H1 (cell line): ENCODE data around the gene DEFB123. TPM values are rescaled to one million over a fixed set of nuclear protein-coding genes. Genes with fewer than 3 reads are reported as not detected.

Experiments
- CTCF ChIA-PET: fragments of 300-600 bp; sonication (Branson Sonifier 250); formaldehyde crosslinking; loops from one replicate; lab custom pipeline; 2021; ENCODE audit not compliant: partially characterized antibody; lab: Charles Lee
- POLR2A ChIA-PET: fragments of 300-600 bp; sonication (Branson Sonifier 250); formaldehyde crosslinking; loops from one replicate; lab custom pipeline; 2021; ENCODE audit warnings: inconsistent platforms; ENCODE audit not compliant: partially characterized antibody; lab: Charles Lee
- DNase-seq, 2 experiments: peaks; one replicate each; pipeline versions ENCODE4 v3.0.0 to v3.0.0-alpha.2; 2010 to 2022; ENCODE audit warnings: low spot score in 2 of 2, low read depth in 1 of 2, mixed read lengths in 1 of 2
- FAIRE-seq: peaks from 2 replicates; lab custom pipeline; 2011; peaks lifted over from hg19 to GRCh38; lab: Jason Lieb, UNC
- H2AFZ ChIP-seq: 2 replicates; pipeline ENCODE4 v1.8.1; 2012; ENCODE audit warnings: low read length, inconsistent platforms
- H2AK5ac ChIP-seq: 2 replicates; pipeline ENCODE4 v1.6.1; 2013; ENCODE audit warnings: low read depth, low read length
- H2BK120ac ChIP-seq: replicated peaks from 2 replicates; pipeline ENCODE3; 2013; ENCODE audit warnings: low read depth, low read length, inconsistent platforms
- H2BK12ac ChIP-seq: 2 replicates; pipeline ENCODE4 v1.6.1; 2013; ENCODE audit warnings: low read depth, low read length
- H2BK15ac ChIP-seq: 2 replicates; pipeline ENCODE4 v1.6.1; 2013; ENCODE audit warnings: low read length
- H2BK20ac ChIP-seq: 2 replicates; pipeline ENCODE4 v1.6.1; 2013; ENCODE audit warnings: low read length
- H2BK5ac ChIP-seq: 2 replicates; pipeline ENCODE4 v1.6.1; 2013; ENCODE audit warnings: low read depth, low read length
- H3K14ac ChIP-seq: 2 replicates; pipeline ENCODE4 v1.6.1; 2013; ENCODE audit warnings: inconsistent platforms; ENCODE audit not compliant: insufficient read length
- H3K18ac ChIP-seq: 2 replicates; pipeline ENCODE4 v1.6.1; 2013; ENCODE audit warnings: low read length; ENCODE audit errors: extremely low read depth
- H3K23ac ChIP-seq: 2 replicates; pipeline ENCODE4 v1.6.1; 2013; ENCODE audit warnings: inconsistent platforms; ENCODE audit not compliant: insufficient read length
- H3K23me2 ChIP-seq: 2 replicates; pipeline ENCODE4 v1.6.1; 2013; ENCODE audit warnings: low read depth, low read length
- H3K27ac ChIP-seq: 2 replicates; pipeline ENCODE4 v1.6.1; 2011; ENCODE audit warnings: low read depth, low read length, inconsistent platforms
- H3K27me3 ChIP-seq, 4 experiments: replicated peaks in 1 of 4; 1 replicate in 1 of 4; 2 replicates in 3 of 4; pipeline versions ENCODE4 v1.6.1 to v1.8.1; 2011 to 2013; ENCODE audit warnings: low read length in 3 of 4, mild to moderate bottlenecking in 3 of 4, inconsistent platforms in 2 of 4, mixed read lengths in 2 of 4, moderate library complexity in 1 of 4; ENCODE audit not compliant: control insufficient read depth in 3 of 4, insufficient read depth in 3 of 4; ENCODE audit errors: extremely low read depth in 1 of 4
- H3K36me3 ChIP-seq, 4 experiments: 2 replicates each; pipeline versions ENCODE4 v1.6.1 to v1.8.1; 2011 to 2013; ENCODE audit warnings: mild to moderate bottlenecking in 4 of 4, low read length in 3 of 4, moderate library complexity in 2 of 4, control low read depth in 1 of 4, inconsistent platforms in 1 of 4; ENCODE audit not compliant: insufficient read depth in 4 of 4, control insufficient read depth in 2 of 4
- H3K4ac ChIP-seq: replicated peaks from 2 replicates; pipeline ENCODE3; 2013; ENCODE audit warnings: low read length, low read depth, mixed read lengths, inconsistent platforms; ENCODE audit not compliant: insufficient read length
- H3K4me1 ChIP-seq, 4 experiments: replicated peaks in 1 of 4; 1 replicate in 1 of 4; 2 replicates in 3 of 4; pipeline versions ENCODE4 v1.6.1 to v1.8.1; 2011 to 2013; ENCODE audit warnings: low read length in 3 of 4, inconsistent platforms in 2 of 4, mixed read lengths in 1 of 4; ENCODE audit not compliant: insufficient read depth in 4 of 4, control insufficient read depth in 3 of 4
- H3K4me2 ChIP-seq, 2 experiments: 2 replicates each; pipeline versions ENCODE4 v1.6.1 to v1.8.1; 2011 to 2013; ENCODE audit warnings: low read depth in 2 of 2, low read length in 2 of 2, control low read depth in 1 of 2, inconsistent platforms in 1 of 2, mild to moderate bottlenecking in 1 of 2; ENCODE audit not compliant: insufficient read depth in 1 of 2
- H3K4me3 ChIP-seq, 4 experiments: fragments of 200-600, 300-600 bp in 1 of 4; sonication (generic), shearing (Covaris generic), sonication (Bioruptor Twin) in 1 of 4; 2 replicates each; pipeline versions ENCODE4 v1.5.1 to v1.8.1; 2011 to 2016; ENCODE audit warnings: low read length in 4 of 4, low read depth in 3 of 4, control low read depth in 2 of 4, inconsistent platforms in 2 of 4, mild to moderate bottlenecking in 2 of 4, mixed read lengths in 1 of 4, moderate library complexity in 1 of 4; ENCODE audit not compliant: insufficient read depth in 2 of 4; ENCODE audit errors: extremely low read depth in 1 of 4
- H3K56ac ChIP-seq: replicated peaks from 2 replicates; pipeline ENCODE3; 2013; ENCODE audit warnings: low read depth, mild to moderate bottlenecking, mixed read lengths, low read length, inconsistent platforms; ENCODE audit not compliant: insufficient read length
- H3K79me1 ChIP-seq: 2 replicates; pipeline ENCODE4 v1.6.1; 2013; ENCODE audit warnings: low read depth, low read length, control low read depth
- H3K79me2 ChIP-seq, 2 experiments: 2 replicates each; pipeline versions ENCODE4 v1.6.1 to v1.8.1; 2012 to 2013; ENCODE audit warnings: low read length in 2 of 2, mild to moderate bottlenecking in 2 of 2, inconsistent platforms in 1 of 2; ENCODE audit not compliant: insufficient read depth in 2 of 2, control insufficient read depth in 1 of 2
- H3K9ac ChIP-seq, 4 experiments: replicated peaks in 1 of 4; 1 replicate in 1 of 4; 2 replicates in 3 of 4; pipeline versions ENCODE4 v1.6.1 to v1.8.1; 2011 to 2013; ENCODE audit warnings: low read depth in 3 of 4, low read length in 3 of 4, control low read depth in 2 of 4, mild to moderate bottlenecking in 2 of 4, moderate library complexity in 2 of 4, inconsistent platforms in 1 of 4; ENCODE audit errors: extremely low read depth in 1 of 4
- H3K9me3 ChIP-seq, 2 experiments: 2 replicates each; pipeline versions ENCODE4 v1.6.1 to v1.8.1; 2012 to 2013; ENCODE audit warnings: mild to moderate bottlenecking in 2 of 2, moderate library complexity in 2 of 2, control low read depth in 1 of 2, inconsistent platforms in 1 of 2, low read depth in 1 of 2, low read length in 1 of 2, mixed read lengths in 1 of 2; ENCODE audit not compliant: insufficient read depth in 2 of 2
- H4K20me1 ChIP-seq, 2 experiments: replicated peaks in 1 of 2; 2 replicates each; pipeline versions ENCODE3 to v1.8.1; 2011 to 2013; ENCODE audit warnings: inconsistent platforms in 2 of 2, low read length in 2 of 2, mild to moderate bottlenecking in 1 of 2; ENCODE audit not compliant: insufficient read depth in 2 of 2, control insufficient read depth in 1 of 2
- H4K5ac ChIP-seq: 2 replicates; pipeline ENCODE4 v1.6.1; 2013; ENCODE audit warnings: low read length, low read depth, mixed read lengths, inconsistent platforms; ENCODE audit not compliant: insufficient read length
- H4K8ac ChIP-seq: 2 replicates; pipeline ENCODE4 v1.8.0; 2013; ENCODE audit warnings: mild to moderate bottlenecking, moderate library complexity, low read length, inconsistent platforms; ENCODE audit not compliant: insufficient read depth; ENCODE audit errors: extremely low read depth
- H4K91ac ChIP-seq: replicated peaks from 2 replicates; pipeline ENCODE3; 2013; ENCODE audit warnings: low read length, mixed read lengths, inconsistent platforms; ENCODE audit not compliant: insufficient read length
- ATF3 ChIP-seq: IDR thresholded peaks from 2 replicates; pipeline ENCODE4 v1.6.1; 2011; ENCODE audit warnings: low read depth, mild to moderate bottlenecking, low read length; ENCODE audit not compliant: insufficient read depth
- BACH1 ChIP-seq: IDR thresholded peaks from 2 replicates; pipeline ENCODE4 v1.6.1; 2012; ENCODE audit warnings: low read length, improper control_type of control experiment
- BRCA1 ChIP-seq: IDR thresholded peaks from 2 replicates; pipeline ENCODE4 v1.6.1; 2012; ENCODE audit warnings: low read depth, low read length, improper control_type of control experiment
- CBX5 ChIP-seq: fragments of 300-800, 300-1000 bp; sonication (generic); IDR thresholded peaks from 2 replicates; pipeline ENCODE4 v1.7.1; 2016; ENCODE audit warnings: antibody characterized with exemption, low read length, low read depth
- NANOG ChIP-seq: IDR thresholded peaks from 2 replicates; pipeline ENCODE4 v1.6.1; 2011; ENCODE audit warnings: low read length, low read depth, mild to moderate bottlenecking, inconsistent platforms; ENCODE audit not compliant: insufficient read depth, poor library complexity, severe bottlenecking
- RAD21 ChIP-seq, 2 experiments: IDR thresholded peaks in 1 of 2; conservative IDR thresholded peaks in 1 of 2; 2 replicates each; pipeline ENCODE4 v1.6.1; 2011; ENCODE audit warnings: low read depth in 2 of 2, low read length in 2 of 2, improper control_type of control experiment in 1 of 2, inconsistent platforms in 1 of 2, mild to moderate bottlenecking in 1 of 2, moderate library complexity in 1 of 2
- RNF2 ChIP-seq: fragments of 200-900, 300-1000 bp; sonication (generic); IDR thresholded peaks from 2 replicates; pipeline ENCODE4 v1.7.1; 2016; ENCODE audit warnings: borderline replicate concordance, low read depth, mild to moderate bottlenecking, antibody characterized with exemption, low read length; ENCODE audit not compliant: poor library complexity, severe bottlenecking; ENCODE audit errors: missing control alignments
- TAF1 ChIP-seq: IDR thresholded peaks from 2 replicates; pipeline ENCODE4 v1.6.1; 2011; ENCODE audit warnings: mild to moderate bottlenecking, low read depth, low read length
- TCF12 ChIP-seq: IDR thresholded peaks from 2 replicates; pipeline ENCODE4 v1.6.1; 2011; ENCODE audit warnings: low read depth, mild to moderate bottlenecking, low read length
- USF2 ChIP-seq: IDR thresholded peaks from 2 replicates; pipeline ENCODE4 v1.6.1; 2011; ENCODE audit warnings: low read length, improper control_type of control experiment
- WGBS, 2 experiments: shearing (Covaris generic) in 1 of 2; methylation state at CpG; one replicate each; pipeline versions ENCODE4 v1.1.6 to v1.1.7; 2013 to 2015; ENCODE audit warnings: low lambda C conversion rate in 2 of 2, mixed read lengths in 2 of 2, inconsistent platforms in 1 of 2, low coverage in 1 of 2, missing lambda C conversion rate in 1 of 2; ENCODE audit not compliant: insufficient replicate concordance in 2 of 2, insufficient coverage in 1 of 2, insufficient read length in 1 of 2; ENCODE audit errors: extremely low coverage in 1 of 2, missing lambda C conversion rate in 1 of 2; 5-methylcytosine and 5-hydroxymethylcytosine counted together
- polyA plus RNA-seq, 7 experiments: library from polyadenylated mRNA; depleted of rRNA in 3 of 7; stranded (reverse) in 5 of 7; unstranded in 2 of 7; fragments of >200 nt in 5 of 7; fragments of 200-250 nt in 2 of 7; gene quantifications; 1 replicate in 5 of 7; 2 replicates in 1 of 7; 4 replicates in 1 of 7; pipeline versions ENCODE4 v1.2.1 to v1.2.3, GENCODE V29; 2011 to 2013; ENCODE audit warnings: missing spikeins in 2 of 7, mixed read lengths in 2 of 7
- total RNA-seq: library from RNA; stranded (reverse); fragmentation: NEBNext Ultra II Directional; extraction: Animal tissue kit (Norgen Biotek cat#: 25700); gene quantifications from 2 replicates; pipeline ENCODE4 v1.2.1, GENCODE V29; 2021
- TF ChIP-seq, protein P1 (sequence below): IDR thresholded peaks from 2 replicates; pipeline ENCODE4 v1.6.1; 2012; ENCODE audit warnings: inconsistent platforms

Gene DEFB123
- total and polyA plus RNA-seq, 2 of the 8 experiments (the other 6 are each of a cell fraction or from before 2014, with no cell fraction given), result not detected

GRCh38 chr20:31394900-31395299 lies 45.5 kb upstream of the DEFB123 start:
- no peaks in the 10 kb centered on the region for H4K20me1 ChIP-seq
- POLR2A ChIA-PET, result no interaction called here
- no peak overlapping the region for H3K18ac ChIP-seq
- no peak overlapping the region for H3K4ac ChIP-seq
- no peak overlapping the region for H2BK5ac ChIP-seq
- WGBS, 2 experiments, result 46% methylated on average over 3 of the region's 3 CpGs; no CpG with 5 or more reads in 1 of the 2 experiments
- H3K79me1 ChIP-seq, result no peaks in the 10 kb centered on the region
- FAIRE-seq (no peak), DNase-seq (no peak)
- H3K36me3 ChIP-seq, result no peaks in the 10 kb centered on the region
- no peak overlapping the region for H4K5ac ChIP-seq
- H2AK5ac ChIP-seq, result no peak overlapping the region
- no peak overlapping the region for H3K56ac ChIP-seq
- H2BK20ac ChIP-seq, result no peak overlapping the region
- no peak overlapping the region for H3K27ac ChIP-seq
- no peak overlapping the region for H3K4me3 ChIP-seq
- no peak overlapping the region for H3K4me2 ChIP-seq
- H3K23ac ChIP-seq, result no peak overlapping the region
- no peak overlapping the region for H2BK15ac ChIP-seq
- H3K4me1 ChIP-seq, result no peaks in the 10 kb centered on the region
- H3K9me3 ChIP-seq, result peaks cover 60 to 80% of the 10 kb centered on the region in 2 experiments
- H3K23me2 ChIP-seq, result no peaks in the 10 kb centered on the region; the same call in 1 of the 2 replicates
- CTCF ChIA-PET, result no interaction called here
- TF ChIP-seq RNF2, result no peak
- TF ChIP-seq BACH1, result no peak
- TF ChIP-seq, protein P1, sequence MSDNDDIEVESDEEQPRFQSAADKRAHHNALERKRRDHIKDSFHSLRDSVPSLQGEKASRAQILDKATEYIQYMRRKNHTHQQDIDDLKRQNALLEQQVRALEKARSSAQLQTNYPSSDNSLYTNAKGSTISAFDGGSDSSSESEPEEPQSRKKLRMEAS, result no peak
- no peak for TF ChIP-seq RAD21 (IDR thresholded peaks at IDR 0.05 in 1 of 2, conservative IDR thresholded peaks at IDR 0.05 in 1 of 2; ENCODE audit: low read depth in 2 of 2, low read length in 2 of 2)
- TF ChIP-seq USF2, result no peak
- no peak for TF ChIP-seq TCF12
- TF ChIP-seq TAF1, result no peak
- no peak for TF ChIP-seq NANOG
- no peak for TF ChIP-seq ATF3
- no peak for TF ChIP-seq CBX5
- TF ChIP-seq BRCA1, result no peak
- TF ChIP-seq, all 59 proteins: peak for 0
- Histone ChIP-seq H2BK12ac (no peak overlapping the region), H3K79me2 (no peaks in the 10 kb centered on the region), H2BK120ac (no peak overlapping the region), H4K8ac (no peak overlapping the region), H3K27me3 (no peaks in the 10 kb centered on the region), H3K14ac (no peak overlapping the region), H2AFZ (no peak overlapping the region), H3K9ac (no peak overlapping the region), H4K91ac (no peak overlapping the region)
